ENCODE data around the gene CCDC39.

CCDC39 gene

GRCh38 chr3:180564676-180565075 lies 114.6 kb downstream of the CCDC39 start:
- Histone ChIP-seq H3K36me3 (ENCODE audit: low read depth) (no peaks in the 10 kb centered on the region), H3K4me3 (ENCODE audit: severe bottlenecking) (no peak overlapping the region), H3K9me3 (ENCODE audit: severe bottlenecking) (no peaks in the 10 kb centered on the region), H3K27ac (ENCODE audit: poor library complexity, severe bottlenecking) (no peak overlapping the region), H3K27me3 (ENCODE audit: insufficient read depth, poor library complexity, severe bottlenecking) (no peaks in the 10 kb centered on the region), H3K4me1 (ENCODE audit: insufficient read depth, poor library complexity, severe bottlenecking) (no peaks in the 10 kb centered on the region)
- TF ChIP-seq CTCF (IDR thresholded peaks at IDR 0.05; ENCODE audit: poor library complexity, severe bottlenecking): no peak
- no peak for ATAC-seq (ENCODE audit: low read depth)
- DNase-seq (ENCODE audit: low spot score): no peak
